Stimulated activated naive CD8-positive, alpha-beta T cell treated with anti-CD3 and anti-CD28 coated beads, Interleukin-15, Interleukin-2, amounts not matched to agents 100 ng/mL and 50 ng/mL, for 24 hours (primary cell): ENCODE results near the gene PSMD1.
"Not testable (repeated sequence)": the region's sequence is repeated elsewhere in the genome, so short reads cannot be mapped to it uniquely, and the experiment has no call there.

Source experiments
- H3K27ac Mint-ChIP-seq: one replicate; pipeline ENCODE4 v1.8.0; 2021; ENCODE audit warnings: mild to moderate bottlenecking, mixed read lengths
- H3K27me3 Mint-ChIP-seq: one replicate; pipeline ENCODE4 v1.8.0; 2021; ENCODE audit warnings: mixed read lengths
- H3K36me3 Mint-ChIP-seq: one replicate; pipeline ENCODE4 v1.8.0; 2021; ENCODE audit warnings: low read depth, mixed read lengths
- H3K4me1 Mint-ChIP-seq: one replicate; pipeline ENCODE4 v1.8.0; 2021; ENCODE audit warnings: low read depth, mixed read lengths
- H3K4me3 Mint-ChIP-seq: one replicate; pipeline ENCODE4 v1.8.0; 2021; ENCODE audit warnings: mild to moderate bottlenecking, mixed read lengths
- H3K9me3 Mint-ChIP-seq: one replicate; pipeline ENCODE4 v1.8.0; 2021; ENCODE audit warnings: mixed read lengths

PSMD1 gene

DNA sequence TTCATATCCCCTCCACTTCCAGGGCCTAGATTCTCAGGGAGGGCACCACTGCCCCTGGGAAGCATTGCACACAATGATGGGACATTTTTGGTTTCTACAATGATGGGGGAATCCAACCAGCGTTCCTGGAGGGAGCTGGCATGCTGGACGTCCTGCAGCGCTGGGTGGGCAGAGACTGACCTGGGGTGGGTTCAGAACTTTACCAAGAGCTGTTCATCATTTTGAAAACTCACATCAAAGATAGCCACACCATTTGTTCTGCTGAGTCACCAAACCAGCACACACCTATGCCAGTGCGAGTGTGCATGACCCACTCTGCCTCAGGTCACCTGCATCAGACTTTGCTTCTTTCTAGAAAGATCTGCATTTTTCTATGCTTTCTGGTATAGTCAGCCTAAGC is 127.7 kb downstream of the PSMD1 start:
- Mint-ChIP-seq H3K9me3 (no peaks in the 10 kb centered on the region), H3K4me3 (no peak overlapping the region), H3K36me3 (no peaks in the 10 kb centered on the region), H3K27me3 (peaks cover 5% of the 10 kb centered on the region), H3K27ac (no peak overlapping the region), H3K4me1 (peaks cover 16% of the 10 kb centered on the region)

DNA sequence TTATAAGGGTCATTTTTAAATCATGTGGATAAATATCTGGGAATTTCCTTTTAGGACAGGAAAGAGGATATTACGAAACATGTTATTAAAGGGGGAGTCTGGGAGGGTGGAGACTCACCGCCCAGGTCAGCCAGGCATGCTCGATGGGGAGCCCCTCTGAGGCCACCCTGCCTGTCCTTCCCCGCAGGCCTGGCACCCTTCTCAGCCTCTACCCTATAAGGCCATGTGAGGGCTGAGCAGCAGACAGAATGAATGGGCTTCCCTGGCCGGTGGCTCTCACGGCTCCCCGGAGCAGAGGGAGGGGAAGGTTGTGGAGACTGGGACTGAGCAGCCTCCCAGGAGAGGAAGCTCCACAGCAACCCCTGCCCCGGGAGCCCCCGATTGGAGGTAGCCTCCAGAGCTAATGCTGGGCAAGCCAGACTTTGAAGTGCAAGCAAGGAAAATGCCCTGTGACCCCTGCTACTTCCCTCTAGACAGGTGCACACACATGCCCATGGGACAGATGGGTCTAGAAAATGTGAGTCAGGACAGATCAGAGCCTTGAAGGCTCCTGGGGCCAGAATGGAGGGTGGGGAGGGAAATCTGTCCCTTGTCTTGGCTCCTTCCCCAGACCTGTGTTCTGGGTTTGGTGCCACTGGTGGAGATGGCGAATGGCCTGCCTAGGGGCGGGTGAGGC is 128.5 kb downstream of the PSMD1 start:
- H3K4me1 Mint-ChIP-seq = peaks cover 12% of the 10 kb centered on the region
- peaks cover 10% of the 10 kb centered on the region for H3K27me3 Mint-ChIP-seq
- H3K36me3 Mint-ChIP-seq = no peaks in the 10 kb centered on the region

DNA sequence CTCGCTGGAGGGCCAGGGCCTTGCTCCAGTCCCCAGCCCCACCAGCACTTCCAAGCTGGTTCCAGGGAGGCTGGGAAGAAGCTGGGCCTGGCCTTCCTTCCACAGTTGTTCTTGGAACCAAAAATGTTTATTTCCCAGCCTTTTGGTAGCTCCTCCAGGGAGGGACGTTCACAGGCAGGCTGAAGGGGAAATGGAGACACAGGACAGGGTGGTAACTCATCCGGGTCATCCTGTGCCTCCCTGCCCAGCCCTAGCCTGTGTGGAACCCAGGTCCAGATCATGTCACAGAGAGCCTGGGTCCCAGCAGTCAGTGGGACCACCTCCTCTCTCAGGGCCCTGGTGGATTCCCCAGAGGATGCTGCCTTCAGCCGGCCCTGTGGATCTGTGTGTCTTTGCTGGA is 129.2 kb downstream of the PSMD1 start:
- Mint-ChIP-seq H3K4me1 (peaks cover 7% of the 10 kb centered on the region), H3K36me3 (no peaks in the 10 kb centered on the region), H3K27ac (no peak overlapping the region), H3K9me3 (no peaks in the 10 kb centered on the region), H3K4me3 (no peak overlapping the region), H3K27me3 (peaks cover 13% of the 10 kb centered on the region)

More for the DNA sequence above, 128.5 kb downstream of the PSMD1 start:
- no peaks in the 10 kb centered on the region for H3K9me3 Mint-ChIP-seq
- H3K4me3 Mint-ChIP-seq = no peak overlapping the region
- H3K27ac Mint-ChIP-seq = no peak overlapping the region

DNA sequence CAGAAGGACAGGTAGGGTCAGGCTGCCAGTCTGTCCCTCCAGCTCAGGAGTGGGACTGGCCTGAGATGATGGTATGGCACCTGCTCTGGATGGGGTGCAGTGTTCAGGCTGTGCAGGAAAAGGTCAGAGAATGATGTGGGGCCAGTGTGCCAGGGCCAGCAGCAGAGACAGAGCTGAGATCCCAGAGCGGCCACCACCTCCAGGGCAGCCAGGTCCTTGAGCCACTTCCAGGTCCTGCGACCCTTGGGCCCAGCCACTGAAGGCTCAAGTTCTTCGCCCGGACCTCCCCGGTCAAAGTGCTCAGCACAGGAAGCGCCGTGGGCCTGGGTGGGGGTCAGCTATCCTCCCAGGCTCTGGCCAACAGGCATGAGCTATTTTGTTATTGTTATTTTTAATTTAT is 129.7 kb downstream of the PSMD1 start:
- no peaks in the 10 kb centered on the region for H3K36me3 Mint-ChIP-seq
- no peak overlapping the region for H3K4me3 Mint-ChIP-seq
- peaks cover 4% of the 10 kb centered on the region for H3K4me1 Mint-ChIP-seq
- no peak overlapping the region for H3K27ac Mint-ChIP-seq
- no peaks in the 10 kb centered on the region for H3K9me3 Mint-ChIP-seq
- peaks cover 13% of the 10 kb centered on the region for H3K27me3 Mint-ChIP-seq

DNA sequence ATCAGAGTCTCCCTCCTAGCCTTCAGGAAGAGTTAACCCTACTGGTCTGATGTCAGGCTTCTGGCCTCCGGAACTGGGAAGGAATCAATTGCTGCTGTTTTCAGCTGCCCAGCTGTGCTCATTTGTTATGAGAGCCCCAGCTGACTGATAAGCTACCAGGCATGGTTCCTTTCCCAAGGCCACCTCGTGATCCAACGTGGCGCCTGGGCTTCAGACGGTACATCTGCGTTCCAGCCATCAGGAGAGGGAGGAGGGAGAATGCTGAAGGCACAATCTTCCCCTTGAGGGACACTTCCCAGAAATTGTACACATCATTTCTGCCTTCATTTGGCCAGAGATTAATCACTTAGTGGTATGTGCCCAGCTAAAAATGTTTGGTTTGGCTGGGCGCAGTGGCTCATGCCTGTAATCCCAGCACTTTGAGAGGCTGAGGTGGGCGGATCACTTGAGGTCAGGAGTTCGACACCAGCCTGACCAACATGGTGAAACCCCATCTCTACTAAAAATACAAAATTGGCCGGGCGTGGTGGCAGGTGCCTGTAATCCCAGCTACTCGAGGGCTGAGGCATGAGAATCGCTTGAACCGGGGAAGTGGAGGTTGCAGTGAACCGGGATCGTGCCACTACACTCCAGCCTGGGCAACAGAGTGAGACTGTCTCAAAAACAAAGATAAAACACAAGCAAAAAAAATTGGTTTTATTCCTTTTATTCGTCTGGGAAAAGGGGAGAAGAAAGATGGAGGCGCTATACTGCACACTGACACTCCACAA is 131.3 kb downstream of the PSMD1 start:
- H3K36me3 Mint-ChIP-seq = no peaks in the 10 kb centered on the region
- H3K27ac Mint-ChIP-seq = no peak overlapping the region
- H3K27me3 Mint-ChIP-seq = peaks cover 20% of the 10 kb centered on the region

DNA sequence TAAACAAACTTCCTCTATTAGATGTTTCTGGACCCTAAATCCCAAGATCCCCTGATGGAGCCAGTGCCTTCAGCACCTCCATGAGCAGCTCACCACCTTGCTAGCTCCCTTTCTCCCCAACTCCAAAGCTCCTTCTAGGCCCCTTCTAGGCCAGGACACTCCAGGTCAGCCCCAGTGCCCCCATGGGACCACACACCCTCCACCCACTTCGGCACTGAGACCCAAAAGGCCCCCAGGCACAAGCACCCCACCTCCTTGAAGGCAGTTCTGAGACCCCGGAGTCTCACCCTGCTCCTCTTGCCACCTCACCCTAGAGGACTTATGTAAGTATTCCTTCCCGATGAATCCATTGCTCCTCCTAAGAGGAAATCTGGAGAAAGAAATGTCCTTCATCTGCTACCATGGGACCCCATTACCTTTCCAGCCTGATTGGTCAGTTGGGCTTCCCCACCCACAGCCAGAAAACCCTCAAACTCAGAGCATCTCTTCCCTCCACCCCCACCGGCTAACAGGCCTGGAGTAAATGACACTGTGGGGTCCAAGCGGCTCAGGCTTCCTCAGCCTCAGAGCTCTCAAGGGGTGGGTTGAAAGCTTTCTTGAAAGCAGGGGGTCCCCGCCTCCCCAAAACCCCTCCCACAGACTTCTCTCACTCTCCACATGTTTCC is 132.0 kb downstream of the PSMD1 start:
- peaks cover 20% of the 10 kb centered on the region for H3K27me3 Mint-ChIP-seq
- H3K27ac Mint-ChIP-seq = no peak overlapping the region
- no peak overlapping the region for H3K4me3 Mint-ChIP-seq
- no peaks in the 10 kb centered on the region for H3K36me3 Mint-ChIP-seq
- no peaks in the 10 kb centered on the region for H3K9me3 Mint-ChIP-seq
- H3K4me1 Mint-ChIP-seq = peaks cover 4% of the 10 kb centered on the region

More for the DNA sequence above, 131.3 kb downstream of the PSMD1 start:
- Mint-ChIP-seq H3K4me1 (peaks cover 4% of the 10 kb centered on the region), H3K9me3 (no peaks in the 10 kb centered on the region), H3K4me3 (no peak overlapping the region)

DNA sequence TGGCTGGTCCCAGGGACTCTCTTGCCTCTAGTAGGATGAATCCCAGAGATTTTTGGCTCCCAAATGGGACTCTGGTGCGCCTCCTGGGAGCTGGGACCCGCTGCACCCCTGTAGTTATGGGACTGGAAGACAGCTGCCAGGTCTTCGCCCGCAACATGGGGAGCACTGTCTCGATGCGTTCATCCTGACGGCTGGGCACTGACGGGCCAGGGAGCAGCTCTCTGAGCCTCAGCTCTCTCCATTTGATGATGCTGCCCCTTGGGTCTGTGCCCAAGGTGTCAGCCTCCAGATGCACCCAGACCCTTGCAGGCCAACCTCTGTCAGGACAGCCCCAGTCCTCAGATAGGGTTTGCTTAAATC is 132.5 kb downstream of the PSMD1 start:
- H3K9me3 Mint-ChIP-seq = no peaks in the 10 kb centered on the region
- no peaks in the 10 kb centered on the region for H3K36me3 Mint-ChIP-seq
- H3K4me3 Mint-ChIP-seq = no peak overlapping the region
- H3K27me3 Mint-ChIP-seq = peaks cover 20% of the 10 kb centered on the region
- peaks cover 4% of the 10 kb centered on the region for H3K4me1 Mint-ChIP-seq
- H3K27ac Mint-ChIP-seq = no peak overlapping the region

DNA sequence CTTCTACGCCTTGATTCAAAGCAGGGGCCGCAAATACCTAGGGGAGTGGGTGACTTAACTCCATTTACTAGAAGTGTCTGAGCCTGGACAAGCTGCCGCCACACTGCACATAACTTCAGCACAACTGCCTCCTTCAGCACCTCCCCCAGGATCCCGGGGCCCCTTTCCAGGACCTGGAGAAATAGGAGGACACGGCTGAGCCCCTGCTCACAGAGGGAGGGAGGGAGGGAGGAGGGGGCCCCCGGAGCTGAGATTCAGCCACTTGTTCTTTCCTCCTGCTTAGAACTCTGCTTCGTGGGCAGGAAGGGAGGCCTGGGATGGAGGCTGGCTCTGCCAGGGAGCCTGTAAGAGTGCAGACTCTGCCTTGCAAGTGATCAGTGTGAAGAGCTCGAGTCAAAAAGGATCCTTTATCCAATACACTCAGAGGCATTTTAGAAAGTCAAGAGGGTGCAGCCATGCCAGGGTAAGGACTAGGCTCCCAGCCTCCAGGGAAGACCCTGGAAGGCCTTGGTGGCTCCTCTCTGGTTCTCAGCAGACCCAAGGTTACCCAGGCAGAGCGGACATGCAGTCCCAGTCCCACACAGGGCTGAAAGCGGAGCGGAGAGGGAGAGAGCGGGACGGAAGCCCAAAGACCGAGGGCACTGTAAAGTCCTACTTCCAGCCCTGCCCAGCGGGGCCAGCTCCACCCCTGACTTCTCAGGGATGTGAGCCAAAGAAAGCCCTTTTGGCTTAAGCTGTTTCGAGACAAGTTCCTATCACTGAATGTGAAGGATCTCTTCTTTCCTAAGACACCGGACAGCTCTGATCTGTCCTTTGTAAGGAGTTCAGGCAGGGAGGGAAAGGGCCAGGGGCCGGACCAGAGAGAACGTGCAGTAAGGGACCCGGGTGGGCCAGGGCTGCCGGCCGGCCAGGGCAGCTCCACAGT is 133.2 kb downstream of the PSMD1 start:
- Mint-ChIP-seq H3K27me3 (peaks cover 20% of the 10 kb centered on the region), H3K4me3 (no peak overlapping the region), H3K36me3 (no peaks in the 10 kb centered on the region), H3K27ac (no peak overlapping the region), H3K4me1 (peaks cover 4% of the 10 kb centered on the region), H3K9me3 (no peaks in the 10 kb centered on the region)

DNA sequence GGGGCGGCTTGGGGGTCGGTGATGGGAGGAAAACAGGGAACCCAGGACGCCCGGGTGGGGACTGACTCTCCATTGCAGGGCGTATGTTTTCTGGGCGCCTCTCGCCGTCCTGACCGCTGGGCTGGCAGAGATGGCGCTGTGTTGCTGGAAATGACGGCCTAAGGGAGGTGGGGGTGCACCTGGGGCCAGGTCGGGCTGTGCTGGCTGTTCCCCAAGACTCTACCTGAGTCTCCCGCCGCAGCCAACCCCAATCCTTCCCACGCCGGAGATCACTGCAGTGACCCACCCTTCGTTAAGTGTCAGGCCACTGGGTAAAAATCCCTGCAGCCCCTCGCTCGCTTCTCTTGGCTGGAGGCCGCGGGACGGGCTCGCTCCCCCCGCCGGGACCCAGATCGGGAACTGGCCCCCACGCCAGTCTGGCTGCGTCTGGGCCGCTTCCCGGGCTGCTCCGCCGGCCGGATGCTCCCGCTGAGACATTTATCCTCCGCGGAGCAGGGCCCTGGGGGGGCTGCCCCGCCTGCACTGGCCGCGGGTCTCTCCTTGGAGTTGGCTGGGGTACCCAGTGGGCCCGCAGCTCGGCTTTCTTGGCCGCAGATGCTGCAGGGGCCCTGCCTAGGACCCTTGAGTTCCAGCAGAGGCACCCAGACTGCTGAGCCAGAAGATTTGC is 134.0 kb downstream of the PSMD1 start:
- Mint-ChIP-seq H3K27ac (no peak overlapping the region), H3K27me3 (peaks cover 20% of the 10 kb centered on the region), H3K4me1 (peaks cover 4% of the 10 kb centered on the region), H3K9me3 (no peaks in the 10 kb centered on the region), H3K4me3 (no peak overlapping the region), H3K36me3 (no peaks in the 10 kb centered on the region)

DNA sequence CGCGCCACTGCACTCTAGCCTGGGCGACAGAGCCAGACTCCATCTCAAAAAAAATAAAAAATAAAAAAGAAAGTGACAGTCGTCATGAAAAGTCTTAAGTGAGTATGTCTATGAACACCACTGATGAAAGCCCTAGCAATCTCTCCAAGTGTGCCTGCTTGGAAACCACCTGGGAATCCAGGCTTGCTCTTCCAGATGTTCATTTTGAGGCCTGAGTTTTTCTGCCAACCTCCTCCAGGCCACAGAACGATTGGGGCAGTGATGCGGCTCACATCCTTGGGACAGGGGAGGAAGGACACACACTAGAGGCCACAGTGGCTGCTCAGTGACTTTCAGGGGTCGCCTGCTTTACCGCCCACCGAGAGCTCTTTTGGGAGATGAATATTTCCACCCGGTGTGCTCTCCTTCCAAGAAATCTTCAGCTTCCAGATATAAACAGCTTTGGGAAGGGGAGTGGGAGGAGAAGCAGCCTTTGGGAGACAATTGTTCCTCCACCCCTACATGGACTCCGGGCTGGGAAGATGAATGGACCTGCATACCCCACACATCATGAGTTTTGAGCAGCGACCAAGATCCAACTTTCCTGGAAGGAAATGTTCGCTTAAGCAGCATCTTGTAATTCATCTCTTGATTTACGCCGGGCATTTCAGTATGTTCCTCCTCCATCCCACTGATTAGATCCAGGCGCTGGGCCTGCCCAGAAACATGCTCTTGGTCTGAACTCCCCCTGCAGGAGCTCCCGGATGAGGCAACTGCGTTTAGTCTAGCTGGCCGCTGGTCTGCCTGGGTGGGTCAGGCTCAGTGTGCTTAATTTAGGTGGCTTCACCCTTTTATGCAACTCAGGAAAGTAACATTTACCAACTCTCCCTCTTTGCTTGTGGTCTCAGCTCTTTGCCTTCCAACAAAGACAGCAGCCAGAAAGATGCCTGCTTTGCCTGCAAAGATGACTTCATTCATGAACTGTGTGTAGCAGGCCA is 135.5 kb downstream of the PSMD1 start:
- Mint-ChIP-seq H3K9me3 (no peaks in the 10 kb centered on the region), H3K27ac (no peak overlapping the region), H3K4me1 (peaks cover 7% of the 10 kb centered on the region), H3K36me3 (no peaks in the 10 kb centered on the region), H3K27me3 (peaks cover 20% of the 10 kb centered on the region), H3K4me3 (no peak overlapping the region)

DNA sequence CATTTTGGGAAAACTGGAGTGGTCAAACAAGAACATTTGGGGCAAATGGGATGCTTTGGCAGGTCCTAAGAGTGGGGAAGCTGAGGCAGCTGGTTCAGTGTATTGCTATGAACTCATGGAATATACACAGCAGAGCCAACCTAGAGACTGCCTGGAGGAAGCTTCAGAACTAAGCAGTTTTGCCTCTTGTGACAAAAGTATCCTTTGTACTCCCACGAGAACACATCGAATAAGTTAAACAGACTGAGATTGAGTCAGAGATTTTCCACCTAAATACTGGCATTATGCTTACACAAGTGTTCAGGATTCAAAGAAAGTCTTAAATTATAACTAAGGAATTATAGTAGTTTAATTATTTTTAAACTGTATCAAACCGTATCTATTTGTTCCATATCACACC is 136.5 kb downstream of the PSMD1 start:
- peaks cover 20% of the 10 kb centered on the region for H3K27me3 Mint-ChIP-seq

DNA sequence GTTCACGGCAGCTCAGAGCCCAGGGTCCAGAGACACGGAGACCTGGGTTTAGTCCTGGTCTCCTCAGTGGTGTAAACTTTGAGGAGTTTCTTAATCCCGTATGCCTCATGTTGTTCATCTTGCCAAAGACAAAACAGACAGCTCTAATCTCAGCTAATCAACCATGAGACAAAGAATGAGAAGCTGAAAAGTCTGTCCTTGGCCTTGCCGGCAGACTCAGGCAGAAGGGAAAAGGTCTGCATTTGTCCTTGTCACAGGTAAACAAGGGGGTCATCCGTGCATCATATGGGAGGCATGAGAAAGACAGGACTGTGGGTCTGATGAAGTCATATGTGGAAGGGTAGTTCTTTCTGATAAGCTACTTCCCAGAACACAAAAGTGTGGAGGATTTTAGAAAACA is 139.9 kb downstream of the PSMD1 start:
- Mint-ChIP-seq H3K4me3 (peak overlapping the region; percentile 12), H3K27me3 (peaks cover 11% of the 10 kb centered on the region)

More for the DNA sequence above, 136.5 kb downstream of the PSMD1 start:
- no peaks in the 10 kb centered on the region for H3K9me3 Mint-ChIP-seq
- H3K4me3 Mint-ChIP-seq = no peak overlapping the region
- no peak overlapping the region for H3K27ac Mint-ChIP-seq
- no peaks in the 10 kb centered on the region for H3K36me3 Mint-ChIP-seq
- peaks cover 16% of the 10 kb centered on the region for H3K4me1 Mint-ChIP-seq

DNA sequence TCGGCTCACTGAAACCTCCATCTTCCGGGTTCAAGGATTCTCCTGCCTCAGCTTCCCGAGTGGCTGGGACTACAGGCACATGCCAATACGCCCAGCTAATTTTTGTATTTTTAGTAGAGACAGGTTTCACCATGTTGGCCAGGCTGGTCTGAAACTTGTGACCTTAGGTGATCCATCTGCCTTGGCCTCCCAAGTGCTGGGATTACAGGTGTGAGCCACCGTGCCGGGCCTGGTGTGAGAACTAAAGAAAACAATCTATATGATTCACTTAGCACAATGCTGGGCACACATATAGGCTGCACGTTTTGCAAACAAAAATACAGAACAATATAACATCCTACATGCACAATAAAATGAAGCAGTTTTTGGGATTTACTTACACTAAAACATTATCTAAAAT is 140.5 kb downstream of the PSMD1 start:
- not testable (repeated sequence) for H3K27ac Mint-ChIP-seq, H3K36me3 Mint-ChIP-seq, H3K27me3 Mint-ChIP-seq, H3K9me3 Mint-ChIP-seq
- H3K4me3 Mint-ChIP-seq = peak overlapping the region; percentile 94
- H3K4me1 Mint-ChIP-seq = peaks cover 24% of the 10 kb centered on the region

More for the DNA sequence above, 139.9 kb downstream of the PSMD1 start:
- H3K36me3 Mint-ChIP-seq = no peaks in the 10 kb centered on the region
- no peaks in the 10 kb centered on the region for H3K9me3 Mint-ChIP-seq
- peaks cover 23% of the 10 kb centered on the region for H3K4me1 Mint-ChIP-seq
- H3K27ac Mint-ChIP-seq = no peak overlapping the region
